GM19239 (cell line): ENCODE results near the gene CWC22.
A peak's percentile ranks its signal among the peaks of the same experiment; 100 is the strongest.
"Not testable (repeated sequence)": the region's sequence is repeated elsewhere in the genome, so short reads cannot be mapped to it uniquely, and the experiment has no call there.

Source experiments
- DNase-seq: peaks from one replicate; pipeline ENCODE4 v3.0.0; 2011; ENCODE audit warnings: low spot score; ENCODE audit not compliant: insufficient read length
- FAIRE-seq: peaks from 2 replicates; lab custom pipeline; 2011; peaks lifted over from hg19 to GRCh38; lab: Jason Lieb, UNC

CWC22 gene

DNA sequence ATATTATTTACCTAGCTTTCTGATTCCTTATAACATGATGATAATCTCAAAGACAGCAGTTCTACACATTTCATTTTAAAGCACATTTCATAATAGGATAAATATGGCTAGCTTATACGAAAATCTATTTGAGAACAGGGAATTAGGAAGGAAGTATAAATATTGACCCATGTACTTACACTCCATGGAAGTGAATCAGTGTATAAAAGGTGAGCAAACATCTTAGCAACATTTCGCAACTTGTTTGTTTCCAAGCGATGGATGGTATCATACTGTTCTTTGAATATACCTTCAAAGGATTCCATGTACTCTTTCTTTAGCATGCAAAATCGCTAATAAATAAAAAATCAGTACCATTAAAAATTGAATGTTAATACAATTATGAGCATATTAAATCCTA is 53.1 kb downstream of the CWC22 start:
- DNase-seq (no peak), FAIRE-seq (peak; percentile 39)

- DNase-seq (no peak), FAIRE-seq (peak; percentile 40)
Measured at GRCh38 chr2:179953359-179953758, 53.7 kb downstream of the CWC22 start.

- DNase-seq (no peak), FAIRE-seq (no peak)
Measured at GRCh38 chr2:179952658-179953057, 54.4 kb downstream of the CWC22 start.

DNA sequence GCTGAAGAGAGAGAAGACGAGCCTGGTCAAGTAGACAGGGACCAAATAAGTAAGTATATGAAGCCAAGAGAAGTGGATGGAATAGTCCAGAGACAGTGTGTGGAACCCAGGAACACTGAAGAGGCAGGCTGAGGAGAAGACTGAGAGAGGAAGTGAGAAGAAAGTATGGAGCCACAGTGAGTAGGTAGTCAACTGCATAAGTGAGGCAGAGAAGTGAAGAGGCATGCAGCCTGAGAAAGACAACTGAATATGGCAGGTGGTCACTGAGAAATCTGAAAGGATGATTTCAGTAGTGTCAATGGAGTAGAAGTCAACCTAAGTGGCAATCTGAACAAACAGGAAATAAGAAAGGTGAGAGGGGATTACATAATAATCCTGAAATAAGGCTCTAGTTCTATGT is 55.4 kb downstream of the CWC22 start:
- FAIRE-seq, result no peak

DNA sequence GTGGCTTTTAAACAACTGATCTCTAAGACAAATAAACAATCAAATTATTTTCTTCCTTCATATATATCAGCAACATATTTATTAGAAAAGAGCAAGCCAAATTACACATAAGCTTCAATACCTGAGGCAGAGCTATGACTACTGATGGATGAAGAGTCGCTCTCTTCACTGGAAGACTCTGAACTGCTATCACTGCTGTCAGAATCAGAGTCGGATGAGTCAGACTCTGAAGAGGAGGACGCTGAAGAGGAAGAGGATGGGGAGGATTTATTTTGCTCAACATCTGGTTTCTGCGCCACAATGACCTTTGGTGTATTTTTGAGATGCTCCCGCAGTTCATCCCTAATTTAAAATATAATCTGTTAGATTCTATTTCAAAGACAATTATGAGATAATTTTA is 56.7 kb downstream of the CWC22 start:
- FAIRE-seq (no peak), DNase-seq (no peak)

More for the DNA sequence above, 55.4 kb downstream of the CWC22 start:
- DNase-seq, result no peak

DNA sequence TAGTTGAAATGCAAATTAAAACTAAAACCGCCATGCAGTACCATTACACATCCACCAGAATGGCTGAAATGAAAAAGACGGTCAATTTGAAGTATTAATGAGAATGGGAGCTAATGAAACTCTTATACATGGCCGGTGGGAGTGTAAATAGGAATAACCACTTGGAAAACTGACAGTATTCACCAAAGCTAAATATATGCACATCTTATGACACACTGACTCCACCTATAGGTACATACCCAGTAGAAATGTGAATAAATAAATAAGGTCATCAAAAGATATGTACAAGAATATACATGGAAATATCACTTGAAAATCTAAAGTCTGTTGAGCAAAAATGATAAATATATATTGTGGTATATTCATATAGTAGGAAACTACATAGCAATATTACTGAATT is 57.7 kb downstream of the CWC22 start:
- no peak for DNase-seq
- FAIRE-seq, result no peak

DNA sequence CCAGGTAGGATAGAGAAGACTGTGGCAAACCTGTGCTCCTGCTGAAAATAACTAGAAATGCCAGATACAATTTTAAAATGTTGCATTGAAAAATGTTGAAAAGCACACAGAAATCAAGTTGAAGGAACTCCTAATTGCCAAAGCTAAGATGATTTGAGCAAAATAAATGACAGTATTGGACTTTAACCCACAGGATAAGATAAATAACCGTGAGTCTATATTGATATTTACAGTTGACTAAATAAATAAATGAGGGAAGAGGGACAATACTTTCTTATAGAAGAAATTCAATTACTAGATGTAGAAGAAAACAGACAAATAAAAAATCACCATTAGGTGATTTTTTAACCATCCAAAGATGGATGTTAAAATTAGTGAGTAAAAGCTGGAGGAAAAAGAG is 59.0 kb downstream of the CWC22 start:
- FAIRE-seq, result no peak
- no peak for DNase-seq

DNA sequence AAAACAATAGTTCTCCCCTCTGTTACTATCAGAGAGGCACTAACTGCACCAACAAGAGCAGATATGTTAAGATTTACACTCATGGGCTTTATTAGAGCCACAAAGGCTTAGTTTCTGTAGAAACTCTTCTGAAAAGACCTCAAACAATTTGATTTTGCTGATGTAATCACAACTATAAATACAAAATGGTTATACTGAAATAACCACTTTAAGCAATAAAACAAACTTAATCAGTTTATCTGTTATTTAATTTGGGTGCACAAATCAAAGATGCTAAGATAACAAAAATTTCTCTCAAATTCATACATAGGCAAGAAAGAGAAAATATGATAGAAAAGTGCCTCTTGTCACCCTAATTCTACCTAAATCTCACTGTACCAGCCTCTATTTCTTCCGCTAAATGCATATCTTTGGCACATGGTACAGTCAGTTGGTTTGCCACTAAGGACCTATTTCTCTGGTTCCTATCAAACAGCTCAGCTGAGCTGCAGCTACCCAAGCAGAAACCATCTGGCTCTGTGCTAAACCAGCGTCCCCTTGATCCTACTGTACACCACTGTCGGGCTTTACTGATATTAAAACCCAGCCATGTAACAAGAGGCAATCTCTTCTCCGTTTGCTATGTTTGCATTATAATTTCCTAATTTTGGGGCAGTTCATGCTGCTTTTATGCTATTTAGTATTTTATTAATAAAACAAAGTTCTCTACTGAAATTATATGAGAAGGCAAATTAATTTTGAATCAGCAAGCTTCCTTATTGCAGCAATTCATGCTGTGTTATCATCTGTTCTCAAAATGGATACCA is 60.1 kb downstream of the CWC22 start:
- no peak for DNase-seq
- no peak for FAIRE-seq

DNA sequence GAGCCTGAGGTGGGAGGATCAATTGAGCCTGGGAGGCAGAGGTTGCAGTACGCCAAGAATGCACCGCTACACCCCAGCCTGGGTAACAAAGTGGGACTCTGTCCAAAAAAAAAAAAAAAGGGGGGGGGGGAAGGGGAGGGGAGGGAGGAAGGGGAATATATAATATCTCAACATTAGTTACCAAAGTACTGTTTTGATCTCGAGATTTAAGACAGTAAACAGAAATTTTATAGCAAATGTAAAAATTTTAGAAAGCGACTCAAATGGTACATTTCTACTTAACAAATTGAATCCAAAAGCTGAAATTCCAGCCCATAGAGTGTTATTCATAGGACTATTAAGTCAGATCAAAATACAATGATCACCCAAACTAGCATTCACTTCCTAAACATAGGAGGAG is 60.8 kb downstream of the CWC22 start:
- FAIRE-seq (no peak), DNase-seq (no peak)

- FAIRE-seq, result no peak
Measured at GRCh38 chr2:179939259-179939658, 67.8 kb downstream of the CWC22 start.

DNA sequence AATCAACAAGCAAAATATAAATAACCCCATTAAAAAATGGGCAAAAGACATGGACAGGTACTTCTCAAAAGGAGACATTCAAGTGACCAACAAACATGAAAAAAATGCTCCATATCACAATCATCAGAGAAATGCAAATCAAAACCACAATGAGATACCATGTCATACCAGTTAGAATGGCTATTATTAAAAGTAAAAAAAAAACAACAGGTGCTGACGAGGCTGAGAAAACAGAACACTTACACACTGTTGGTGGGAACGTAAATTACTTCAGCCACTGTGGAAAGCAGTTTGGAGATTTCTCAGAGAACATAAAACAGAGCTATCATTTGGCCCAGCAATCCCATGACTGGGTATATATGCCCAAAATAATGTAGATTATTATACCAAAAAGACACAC is 69.1 kb downstream of the CWC22 start:
- FAIRE-seq, result no peak
- DNase-seq, result no peak

More at GRCh38 chr2:179939259-179939658, 67.8 kb downstream of the CWC22 start:
- no peak for DNase-seq

DNA sequence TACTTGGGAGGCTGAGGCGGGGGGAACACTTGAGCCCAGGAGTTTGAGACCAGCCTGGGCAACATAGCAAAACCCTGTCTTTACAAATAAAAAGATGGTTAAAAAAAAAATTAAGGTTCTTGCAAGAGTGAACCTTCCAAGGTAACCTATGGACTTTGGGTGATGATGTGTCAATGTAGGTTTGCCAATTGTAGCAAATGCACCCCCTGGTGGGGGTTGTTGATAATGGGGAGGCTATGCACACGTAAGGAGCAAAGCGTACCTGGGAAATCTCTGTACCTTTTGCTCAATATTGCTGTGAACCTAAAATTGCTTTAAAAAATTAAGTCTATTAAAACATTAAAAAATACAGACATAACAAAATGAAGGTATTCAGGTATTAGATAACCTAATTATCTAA is 70.4 kb downstream of the CWC22 start:
- FAIRE-seq (no peak), DNase-seq (no peak)

DNA sequence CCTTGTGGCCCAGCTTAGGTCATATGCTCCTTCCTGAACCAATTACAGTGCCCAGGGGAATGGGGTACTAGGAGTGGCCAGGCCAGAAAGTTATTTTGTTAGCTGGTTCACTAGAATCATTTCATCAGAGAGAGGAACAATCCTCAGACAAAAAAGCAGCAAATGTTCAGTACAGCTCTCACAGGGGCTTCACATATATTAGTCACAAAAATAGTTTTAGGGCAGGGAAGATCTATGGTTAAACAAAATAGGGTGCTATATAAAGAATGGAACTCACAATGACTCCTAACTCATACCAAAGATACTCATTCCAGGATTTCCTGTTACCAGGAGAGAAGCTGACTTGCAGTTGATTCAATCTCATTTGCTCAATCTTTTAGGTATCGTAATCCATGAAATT is 71.0 kb downstream of the CWC22 start:
- FAIRE-seq, result no peak
- DNase-seq, result no peak

GRCh38 chr2:179932786-179933185 is 74.3 kb downstream of the CWC22 start:
- no peak for FAIRE-seq

DNA sequence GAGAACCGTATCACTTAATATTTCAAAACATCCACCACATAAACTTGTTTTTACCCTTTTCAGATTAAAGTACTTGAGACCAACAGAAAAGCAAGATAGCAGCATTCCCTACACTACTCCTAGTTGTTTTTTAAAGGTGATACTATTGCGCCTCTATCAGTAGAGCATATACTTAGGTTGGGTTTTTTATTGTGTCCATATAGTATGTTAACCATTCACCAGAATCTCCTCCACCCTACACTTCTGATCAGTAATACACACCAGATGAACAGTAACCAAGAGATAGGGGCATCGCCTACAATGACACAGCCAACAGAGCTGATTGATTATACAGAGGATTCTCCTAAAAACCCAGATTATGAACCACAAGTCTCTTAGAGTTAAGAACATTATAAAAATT is 75.6 kb downstream of the CWC22 start:
- FAIRE-seq, result no peak

More at GRCh38 chr2:179932786-179933185, 74.3 kb downstream of the CWC22 start:
- DNase-seq, result no peak

DNA sequence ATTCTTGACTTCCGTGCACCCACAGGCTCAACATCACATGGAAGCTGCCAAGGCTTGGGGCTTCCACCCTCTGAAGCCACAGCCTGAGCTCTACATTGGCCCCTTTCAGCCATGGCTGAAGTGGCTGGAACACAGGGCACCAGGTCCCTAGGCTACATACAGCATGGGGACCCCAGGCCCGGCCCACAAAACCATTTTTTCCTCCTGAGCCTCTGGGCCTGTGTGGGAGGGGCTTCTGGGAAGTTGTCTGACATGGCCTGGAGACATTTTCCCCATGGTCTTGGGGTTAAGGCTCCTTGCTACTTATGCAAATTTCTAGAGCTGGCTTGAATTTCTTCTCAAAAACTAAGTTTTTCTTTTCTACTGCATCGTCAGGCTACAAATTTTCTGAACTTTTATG is 77.1 kb downstream of the CWC22 start:
- DNase-seq, FAIRE-seq: not testable (repeated sequence)

More for the DNA sequence above, 75.6 kb downstream of the CWC22 start:
- no peak for DNase-seq

DNA sequence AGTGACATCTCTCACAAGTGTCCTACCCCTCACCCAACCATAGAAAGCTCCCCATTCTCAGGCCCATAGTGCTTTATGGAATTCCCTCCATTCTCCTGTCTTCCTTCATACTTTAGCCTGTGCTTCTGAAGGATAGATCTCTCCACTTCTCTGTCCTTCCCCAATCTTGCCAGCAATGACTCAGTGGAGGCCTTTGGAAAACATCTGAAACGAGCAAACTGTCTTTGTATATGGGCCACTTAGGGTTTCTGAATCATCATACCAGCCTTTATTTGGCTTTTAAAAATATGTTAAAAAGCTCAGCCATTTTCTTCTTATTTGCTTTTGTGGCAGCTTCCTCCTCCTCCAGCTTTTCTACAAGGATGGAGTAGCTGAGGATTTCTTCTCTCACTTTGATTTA is 80.1 kb downstream of the CWC22 start:
- DNase-seq (no peak), FAIRE-seq (no peak)

DNA sequence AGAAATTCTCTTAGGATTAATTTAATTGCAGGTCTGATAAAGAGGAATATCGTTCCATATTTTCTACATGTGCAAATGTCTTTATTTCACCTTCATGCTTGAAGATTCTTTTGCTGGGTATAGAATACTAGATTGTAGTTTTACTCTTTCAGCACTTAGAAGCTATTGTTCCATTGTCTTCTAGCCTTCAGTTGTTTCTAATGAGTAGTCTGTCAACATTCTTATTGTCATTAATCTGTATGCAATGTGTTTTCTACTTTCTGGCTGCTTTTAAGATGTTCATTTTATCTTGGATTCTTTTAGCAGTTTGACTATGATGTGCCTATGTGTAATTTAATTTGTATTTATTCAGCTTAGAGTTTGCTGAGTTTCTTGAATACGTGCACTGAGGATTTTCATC is 81.4 kb downstream of the CWC22 start:
- DNase-seq (no peak), FAIRE-seq (no peak)

- FAIRE-seq (no peak), DNase-seq (no peak)
Measured at GRCh38 chr2:179917272-179917671, 89.8 kb downstream of the CWC22 start.

DNA sequence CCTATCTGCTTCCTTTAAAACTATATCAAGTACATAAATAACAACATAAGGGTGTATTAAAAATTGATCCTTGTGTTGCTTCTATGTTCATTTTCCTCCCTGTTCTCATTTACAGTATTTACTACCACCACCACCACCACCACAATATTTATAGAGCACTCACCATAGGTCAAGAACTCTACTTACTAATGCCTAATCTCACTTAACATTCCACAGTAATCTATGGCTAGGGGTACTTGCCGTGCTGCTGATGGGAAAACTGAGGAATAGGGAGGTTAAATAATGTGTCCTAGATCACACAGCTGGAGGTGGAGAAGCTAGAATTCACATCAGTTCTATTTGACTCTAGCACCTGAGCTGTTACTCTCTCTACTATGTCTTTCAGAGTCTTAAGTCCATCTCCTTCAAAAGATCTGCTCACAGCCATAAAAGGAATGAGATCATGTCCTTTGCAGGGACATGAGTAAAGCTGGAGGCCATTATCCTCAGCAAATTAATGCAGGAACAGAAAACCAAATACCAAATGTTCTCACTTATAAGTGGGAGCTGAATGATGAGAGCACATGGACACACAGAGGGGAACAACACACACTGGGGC is 91.6 kb downstream of the CWC22 start:
- DNase-seq (no peak), FAIRE-seq (no peak)

- FAIRE-seq, result no peak
- no peak for DNase-seq
Measured at GRCh38 chr2:179913809-179914208, 93.3 kb downstream of the CWC22 start.

GRCh38 chr2:179911569-179911968 is 95.5 kb downstream of the CWC22 start:
- FAIRE-seq (no peak), DNase-seq (no peak)
